Activated naive CD4-positive, alpha-beta T cell treated with anti-CD3 and anti-CD28 coated beads, Interleukin-2, amount 50 U/mL, for 16 hours (primary cell): ENCODE measurements around the gene MXD4.

Source experiments
- DNase-seq: peaks from one replicate; pipeline ENCODE4 v3.0.0-alpha.2; 2020

MXD4 gene

GRCh38 chr4:2261853-2262144 is at the start of gene MXD4:
TSS of gene MXD4 (minus strand) at chr4:2262109. CDS start at chr4:2261980, 129 bp downstream.
- no peak for DNase-seq

- DNase-seq, result no peak
Measured at GRCh38 chr4:2306773-2307410, 45.0 kb upstream of the MXD4 start.

DNA sequence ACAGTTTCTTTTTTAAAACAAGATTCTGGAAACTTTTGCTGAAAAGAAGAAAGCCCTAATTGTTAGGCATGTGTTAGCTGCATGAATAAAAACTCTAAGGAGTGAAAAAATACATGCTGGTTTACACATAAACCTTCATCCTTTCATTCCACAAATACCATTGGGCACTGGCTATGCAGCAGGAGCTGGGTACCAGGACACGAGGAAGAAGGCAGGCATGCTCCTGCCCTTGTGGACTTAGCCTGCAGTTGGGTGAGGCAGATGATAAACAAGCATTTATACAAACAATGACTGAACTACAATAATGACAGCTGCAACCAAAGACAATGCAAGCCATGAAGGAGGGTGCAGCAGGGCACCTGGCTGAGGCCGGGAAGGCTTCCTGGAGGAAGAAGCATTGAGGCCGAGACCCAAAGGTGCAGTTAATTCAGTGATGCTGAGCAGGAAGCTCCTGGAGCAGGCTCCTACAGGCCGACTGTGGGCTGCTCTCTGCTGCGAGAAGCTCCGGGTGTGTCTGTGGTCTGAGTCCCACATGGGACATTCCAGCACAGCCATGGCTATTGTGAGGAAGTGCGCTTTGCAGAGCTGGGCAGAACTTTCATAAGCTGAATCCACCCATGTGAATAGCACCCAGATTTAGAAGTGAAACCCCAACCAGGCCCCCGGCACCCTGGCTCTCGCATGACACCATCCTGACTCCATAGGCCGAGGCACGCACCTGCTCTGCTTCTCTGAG is 44.0 kb upstream of the MXD4 start:
- no peak for DNase-seq

DNA sequence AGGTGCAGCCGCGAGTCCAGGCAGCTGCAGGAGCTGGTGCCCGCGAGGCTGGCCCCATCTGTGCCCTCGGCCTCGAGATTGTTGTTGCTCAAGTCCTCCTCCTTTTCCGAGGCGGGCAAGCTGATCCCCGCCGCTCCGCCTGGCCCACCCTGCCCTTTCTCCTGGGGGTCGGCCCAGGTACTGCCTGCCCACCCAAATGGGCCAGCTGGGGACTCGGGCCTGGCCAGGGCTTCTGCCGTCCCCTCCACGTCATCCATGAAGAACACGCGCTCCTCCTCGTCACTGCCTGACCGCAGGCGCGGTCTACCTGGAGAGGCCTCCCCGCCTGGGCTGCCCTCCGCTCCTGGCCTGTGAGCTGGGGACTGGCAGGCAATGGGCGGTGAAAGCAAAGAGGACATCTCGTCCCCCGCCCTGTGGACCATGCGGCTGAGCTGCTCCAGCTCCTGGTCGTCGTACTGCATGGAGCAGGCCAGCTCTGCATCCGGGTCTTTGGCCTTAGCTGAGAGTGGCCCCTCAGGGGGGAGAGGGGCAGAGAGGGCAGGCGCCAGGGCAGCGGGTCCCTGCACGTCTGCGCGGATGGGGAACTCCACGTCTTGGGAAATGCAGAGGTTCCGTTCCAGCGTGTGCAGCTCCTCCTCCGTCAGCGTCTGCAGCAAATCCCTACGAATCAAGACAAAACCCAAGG is 43.1 kb upstream of the MXD4 start:
- no peak for DNase-seq

DNA sequence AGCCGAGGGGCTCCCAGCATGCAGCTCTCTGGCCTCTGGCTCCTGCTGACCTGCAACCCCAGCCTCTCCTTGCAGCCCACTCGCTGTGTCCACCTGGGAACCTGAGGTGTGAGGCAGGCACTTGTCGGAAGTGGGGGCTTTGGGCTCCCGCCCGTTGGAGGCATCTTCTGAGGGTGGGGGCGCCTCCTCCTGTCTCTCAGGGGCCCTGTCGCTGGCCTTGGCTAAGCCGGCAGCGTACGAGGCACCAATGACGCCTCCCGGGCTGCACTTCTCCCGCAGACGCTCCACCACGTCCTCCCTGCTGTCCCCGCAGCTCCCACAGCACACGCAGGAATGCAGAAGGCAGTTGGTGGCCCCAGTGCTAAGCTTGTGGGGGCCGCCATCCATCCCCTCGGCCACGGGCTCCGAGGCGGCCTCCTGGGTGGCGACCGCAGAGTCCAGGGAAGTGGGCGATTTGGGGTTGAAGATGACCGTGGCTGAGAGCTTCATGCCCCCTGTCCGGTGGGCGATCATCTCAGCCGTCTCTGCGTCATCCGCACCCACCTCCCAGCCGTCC is 42.5 kb upstream of the MXD4 start:
- no peak for DNase-seq

GRCh38 chr4:2303686-2304320 is 41.9 kb upstream of the MXD4 start:
- DNase-seq, result no peak

DNA sequence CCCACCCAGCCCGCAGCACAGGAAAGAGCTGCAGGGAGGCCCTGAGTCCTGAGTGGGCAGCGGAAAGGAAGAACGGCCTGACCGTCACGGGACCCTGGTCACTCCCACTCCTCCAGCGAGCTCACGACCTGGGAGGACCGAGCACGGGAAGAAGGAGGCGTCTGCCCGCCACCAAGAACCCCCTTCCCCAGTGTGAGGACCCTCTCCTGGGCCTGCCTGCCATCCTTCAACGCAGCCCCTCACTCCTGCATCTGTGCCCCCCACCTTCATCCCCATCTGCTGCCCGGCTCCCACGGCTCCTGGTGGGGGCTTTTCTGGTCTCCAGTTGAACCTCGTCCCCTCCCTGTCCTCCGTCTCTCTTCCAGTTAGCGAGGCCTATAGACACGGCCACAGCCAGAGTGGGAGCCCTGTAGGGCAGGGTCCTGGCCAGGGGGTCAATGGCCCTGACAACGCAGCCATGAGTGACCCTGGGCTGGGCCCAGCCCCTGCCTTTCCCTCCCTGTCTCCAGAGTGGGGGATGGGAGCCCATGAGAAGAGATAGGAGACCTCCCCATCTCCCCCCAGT is 41.3 kb upstream of the MXD4 start:
- no peak for DNase-seq

GRCh38 chr4:2302387-2303119 is 40.6 kb upstream of the MXD4 start:
- no peak for DNase-seq

DNA sequence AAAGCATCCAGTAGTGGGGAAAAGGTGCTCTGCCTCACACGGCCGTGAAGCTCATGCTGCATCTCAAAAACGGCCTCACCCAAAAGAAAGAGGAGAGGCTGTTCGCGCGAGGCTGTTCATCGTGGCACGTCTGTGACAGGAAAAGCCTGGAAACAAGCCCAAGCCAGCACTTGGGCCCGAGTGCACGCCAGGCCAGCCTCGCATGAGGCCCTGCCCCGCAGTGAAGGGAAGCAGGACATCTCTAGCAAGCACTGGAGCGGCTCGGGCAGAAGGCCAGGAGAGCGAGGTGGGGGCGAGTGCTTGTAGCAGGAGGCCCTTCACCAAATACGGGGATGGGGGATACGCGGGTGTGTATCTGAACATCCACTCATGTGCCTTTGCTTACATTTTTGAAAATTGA is 39.9 kb upstream of the MXD4 start:
- no peak for DNase-seq

GRCh38 chr4:2301225-2301642 is 39.3 kb upstream of the MXD4 start:
- DNase-seq, result no peak

DNA sequence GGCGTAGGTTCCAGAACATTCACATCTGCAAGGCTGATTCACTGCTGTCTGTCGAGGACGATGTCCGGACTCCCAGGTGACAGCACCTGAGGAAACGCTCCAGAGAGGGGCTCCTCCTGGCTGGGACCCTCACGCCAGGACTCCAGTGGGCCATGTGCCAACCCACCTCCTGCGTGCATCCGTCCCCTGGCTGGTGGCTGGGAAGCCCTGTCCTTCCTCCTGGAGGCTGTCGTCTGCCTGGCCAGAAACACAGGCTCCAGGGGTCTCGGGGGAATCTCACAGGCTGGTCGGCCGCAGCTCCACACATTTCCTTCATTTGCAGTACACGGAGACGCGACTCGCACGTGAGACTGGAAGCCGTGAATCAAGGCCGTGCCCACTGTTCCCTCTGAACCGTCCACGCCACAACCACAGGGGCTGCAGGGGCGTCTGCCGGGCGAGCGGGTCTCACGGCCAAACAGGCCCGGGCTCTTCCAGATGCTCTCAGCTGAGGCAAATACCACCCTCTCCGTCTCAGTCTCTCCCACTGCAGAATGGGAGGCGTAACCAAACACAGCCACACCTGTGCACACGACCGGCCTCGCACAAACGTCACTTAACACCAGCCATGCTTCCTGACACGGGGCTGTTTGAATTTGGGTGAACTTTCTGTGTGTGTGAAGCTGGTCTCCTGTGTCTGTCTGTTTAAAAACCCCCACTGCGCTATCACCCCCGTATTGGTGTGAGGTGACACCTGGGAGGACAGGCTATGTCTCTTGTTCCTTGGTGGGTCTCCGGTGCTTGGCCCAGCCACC is 38.7 kb upstream of the MXD4 start:
- DNase-seq, result no peak

- no peak for DNase-seq
Measured at GRCh38 chr4:2299794-2300193, 37.9 kb upstream of the MXD4 start.

- no peak for DNase-seq
Measured at GRCh38 chr4:2298532-2298991, 36.7 kb upstream of the MXD4 start.

GRCh38 chr4:2297606-2298531 is 36.0 kb upstream of the MXD4 start:
- DNase-seq, result no peak

DNA sequence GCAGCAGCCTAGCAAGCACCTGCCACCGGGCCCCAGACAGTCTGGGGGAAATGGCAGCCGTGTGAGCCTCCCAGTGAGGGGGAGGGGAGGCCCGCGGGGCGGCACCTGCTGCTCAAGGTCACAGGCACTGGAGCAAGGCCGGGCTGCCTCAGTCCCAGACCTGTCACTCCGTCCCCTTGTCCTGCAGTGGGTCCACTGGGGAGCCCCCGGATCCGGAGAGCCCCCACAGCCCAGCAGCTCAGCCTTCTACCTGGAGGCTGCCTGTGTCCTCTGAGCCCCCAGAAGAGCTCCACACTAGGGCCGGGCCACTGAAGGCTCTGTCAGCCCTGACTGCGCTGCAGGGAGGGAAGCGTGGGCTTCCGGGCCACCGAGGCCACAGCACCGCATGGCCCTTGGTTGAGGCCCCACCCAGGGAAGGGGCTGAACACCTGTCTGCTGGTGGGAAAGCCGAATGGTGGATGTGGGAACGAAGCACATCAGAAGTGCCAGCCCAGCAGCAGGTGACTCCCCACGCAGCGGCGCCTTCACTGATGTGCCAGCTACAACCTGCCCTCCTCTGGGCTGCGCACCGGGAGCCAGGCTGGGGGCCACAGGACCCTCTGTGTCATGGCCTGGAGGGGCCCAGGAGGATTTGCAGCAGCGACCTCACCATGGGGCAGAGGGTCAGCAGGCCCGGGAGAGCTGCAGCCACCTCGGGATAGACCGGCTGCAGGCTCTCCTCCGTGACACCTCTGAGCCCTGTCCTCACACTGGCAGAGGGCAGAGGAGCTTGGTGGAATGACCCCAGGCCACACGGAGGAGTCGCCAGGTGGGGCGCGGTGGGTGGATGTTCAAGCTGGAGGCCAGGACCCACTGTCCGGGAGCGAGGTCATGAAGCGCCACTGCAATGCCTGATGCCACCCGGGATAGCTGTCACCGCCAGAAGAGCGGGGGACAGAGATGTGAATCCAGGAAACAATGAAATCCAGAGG is 35.0 kb upstream of the MXD4 start:
- DNase-seq, result no peak

DNA sequence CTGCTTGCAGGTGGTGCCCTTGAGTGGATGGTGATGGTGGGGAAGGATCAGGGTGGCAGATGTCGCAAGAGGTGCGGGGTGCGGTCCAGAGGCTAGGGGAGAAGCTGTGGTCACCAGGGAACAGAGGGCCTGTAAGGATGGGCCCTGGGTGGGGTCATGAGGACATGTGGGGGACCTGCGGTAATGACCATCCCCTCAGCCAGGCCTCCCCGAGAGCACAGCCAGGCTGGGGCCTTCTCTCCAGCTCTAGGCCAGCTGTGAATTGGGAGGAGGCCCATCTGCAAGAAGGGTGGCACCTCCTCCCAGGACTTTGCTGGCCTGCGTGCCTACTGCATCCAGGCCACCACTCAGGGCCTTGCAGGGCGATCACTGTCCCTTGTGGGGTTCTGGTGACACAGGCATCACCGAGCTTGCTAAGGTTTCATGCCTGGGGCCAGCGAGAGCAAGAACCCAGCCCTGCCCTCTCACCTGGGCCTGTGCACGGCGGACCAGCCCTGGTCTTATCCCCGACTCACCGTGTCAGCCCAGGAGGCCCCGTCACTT is 34.1 kb upstream of the MXD4 start:
- no peak for DNase-seq

GRCh38 chr4:2295500-2295899 is 33.6 kb upstream of the MXD4 start:
- no peak for DNase-seq

DNA sequence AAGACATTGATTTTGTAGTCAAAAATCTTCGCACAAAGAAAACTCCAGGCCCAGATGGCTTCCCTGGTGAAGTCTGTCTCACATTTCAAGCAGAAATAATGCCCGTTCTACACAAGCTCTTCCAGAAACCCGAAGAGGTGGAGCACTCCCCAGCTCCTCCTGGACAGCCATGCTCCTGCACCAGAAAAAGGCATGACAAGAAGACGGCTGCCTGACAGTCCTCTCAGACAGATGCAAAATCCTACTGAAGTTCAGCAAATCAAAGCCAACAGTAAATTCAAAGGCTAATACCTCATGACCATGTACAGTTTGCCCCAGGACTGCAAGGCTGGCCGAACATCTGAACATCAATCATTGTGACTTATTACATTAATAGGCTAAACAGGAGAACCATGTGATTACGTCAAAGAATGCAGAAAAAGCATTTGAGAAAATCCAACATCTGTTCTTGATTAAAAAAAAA is 30.8 kb upstream of the MXD4 start:
- no peak for DNase-seq
